Measurements from ENCODE around the gene ZMYND10. TPM values are rescaled to one million over a fixed set of nuclear protein-coding genes. Genes with fewer than 3 reads are reported as not detected.
A peak's percentile ranks its signal among the peaks of the same experiment; 100 is the strongest.

Gene ZMYND10
- total and polyA plus RNA-seq, 9 of the 15 experiments (the other 6 are each of a cell fraction or from before 2014, with no cell fraction given): 0.20 to 2.8 (median 0.70) TPM

- no peak for TF ChIP-seq SLC30A9 (CRISPR knock-in tag; IDR thresholded peaks at IDR 0.05)
- TF ChIP-seq FOXO4 (CRISPR knock-in tag; IDR thresholded peaks at IDR 0.05): no peak
- TF ChIP-seq GABPB1 (CRISPR knock-in tag; IDR thresholded peaks at IDR 0.05): peak; percentile 93
- peak; percentile 74 for TF ChIP-seq FOS (IDR thresholded peaks at IDR 0.05; ENCODE audit: extremely low read depth, insufficient read length)
- TF ChIP-seq BRD4 (IDR thresholded peaks at IDR 0.05): no peak
- TF ChIP-seq RFX1 (IDR thresholded peaks at IDR 0.05): peak; percentile 80; the same call in 1 of the 2 replicates
- TF ChIP-seq ELK1 (CRISPR knock-in tag; IDR thresholded peaks at IDR 0.05): no peak
- peak; percentile 77 for TF ChIP-seq MAX (CRISPR knock-in tag; IDR thresholded peaks at IDR 0.05)
- no peak for TF ChIP-seq ZNF124 (CRISPR knock-in tag; IDR thresholded peaks at IDR 0.05)
- TF ChIP-seq PKNOX1 (IDR thresholded peaks at IDR 0.05): peak; percentile 68
- TF ChIP-seq PRDM10 (IDR thresholded peaks at IDR 0.05; ENCODE audit: partially characterized antibody): no peak
- no peak for TF ChIP-seq ZNF561 (CRISPR knock-in tag; conservative IDR thresholded peaks at IDR 0.05)
- TF ChIP-seq ARNT (IDR thresholded peaks at IDR 0.05): no peak
- TF ChIP-seq CC2D1A (IDR thresholded peaks at IDR 0.05): no peak
- peak; percentile 51; the same call in 1 of the 2 replicates for TF ChIP-seq CTBP1 (IDR thresholded peaks at IDR 0.05; ENCODE audit: borderline replicate concordance)
- no peak for TF ChIP-seq NELFE (IDR thresholded peaks at IDR 0.05; ENCODE audit: insufficient read depth, insufficient read length)
- no peak for TF ChIP-seq ADNP (tag; IDR thresholded peaks at IDR 0.05)
- TF ChIP-seq POLR2A (conservative IDR thresholded peaks at IDR 0.05): peak; percentile 63; the same call in 1 of the 2 replicates
- TF ChIP-seq PML (IDR thresholded peaks at IDR 0.05; ENCODE audit: low read length): no peak
- no peak for TF ChIP-seq SETDB1 (IDR thresholded peaks at IDR 0.05; ENCODE audit: low read length)
- TF ChIP-seq SAP30 (IDR thresholded peaks at IDR 0.05; ENCODE audit: borderline replicate concordance, insufficient read depth, low read depth, low read length, poor library complexity, severe bottlenecking): peak; percentile 61
- 0 out of 2 replicates have a peak, but pooled peaks have one; percentile 37 for TF ChIP-seq LCOR (CRISPR knock-in tag; IDR thresholded peaks at IDR 0.05)
Observed at GRCh38 chr3:50327943-50328691, 17.4 kb downstream of the ZMYND10 start, which contains the start of gene TUSC2 (continued).

Data from K562 (cell line).